HepG2 (cell line): ENCODE data around the gene FER1L5. TPM values are rescaled to one million over a fixed set of nuclear protein-coding genes. Genes with fewer than 3 reads are reported as not detected.

Experiments
- CEBPZ ChIP-seq: IDR thresholded peaks from 2 replicates; pipeline ENCODE4 v1.6.1; 2012; ENCODE audit warnings: low read length, improper control_type of control experiment
- FOSL2 ChIP-seq: sonication (generic); formaldehyde crosslinking; IDR thresholded peaks from 2 replicates; pipeline ENCODE4 v1.4.0; 2020; ENCODE audit warnings: missing genetic modification reagents
- HIC2 ChIP-seq: sonication (generic); formaldehyde crosslinking; IDR thresholded peaks from 2 replicates; pipeline ENCODE4 v1.9.0; 2022; ENCODE audit warnings: low read depth, missing genetic modification reagents
- IKZF5 ChIP-seq: IDR thresholded peaks from 2 replicates; pipeline ENCODE4 v1.6.1; 2018; ENCODE audit warnings: missing genetic modification reagents, mild to moderate bottlenecking, missing compliant biosample characterization
- KAT7 ChIP-seq: IDR thresholded peaks from 2 replicates; pipeline ENCODE4 v1.6.1; 2018; ENCODE audit warnings: borderline replicate concordance, missing compliant biosample characterization
- KLF12 ChIP-seq: sonication (generic); formaldehyde crosslinking; IDR thresholded peaks from 2 replicates; pipeline ENCODE4 v1.4.0; 2020; ENCODE audit warnings: missing genetic modification reagents, borderline replicate concordance
- MEF2D ChIP-seq: sonication (generic); formaldehyde crosslinking; IDR thresholded peaks from 2 replicates; pipeline ENCODE4 v1.5.1; 2020; ENCODE audit warnings: mild to moderate bottlenecking, missing genetic modification reagents
- NFE2L1 ChIP-seq: sonication (generic); formaldehyde crosslinking; IDR thresholded peaks from 2 replicates; pipeline ENCODE4 v1.4.0; 2020; ENCODE audit warnings: missing genetic modification reagents, mild to moderate bottlenecking, borderline replicate concordance
- PRPF4 ChIP-seq: fragments of 200-400 bp; formaldehyde crosslinking; IDR thresholded peaks from 2 replicates; pipeline ENCODE4 v1.6.1; 2016; ENCODE audit warnings: low read length, low read depth; ENCODE audit not compliant: poor library complexity, severe bottlenecking
- RORA ChIP-seq: sonication (generic); formaldehyde crosslinking; IDR thresholded peaks from 2 replicates; pipeline ENCODE4 v1.5.0; 2020; ENCODE audit warnings: mild to moderate bottlenecking, missing genetic modification reagents, moderate library complexity
- SETDB1 ChIP-seq: sonication (generic); formaldehyde crosslinking; IDR thresholded peaks from 2 replicates; pipeline ENCODE4 v1.5.1; 2020; ENCODE audit warnings: missing genetic modification reagents, mild to moderate bottlenecking, borderline replicate concordance
- SPEN ChIP-seq: sonication (generic); formaldehyde crosslinking; IDR thresholded peaks from 2 replicates; pipeline ENCODE4 v1.5.1; 2020; ENCODE audit warnings: low read depth, mild to moderate bottlenecking, missing genetic modification reagents
- THAP11 ChIP-seq: IDR thresholded peaks from 2 replicates; pipeline ENCODE4 v1.6.1; 2016; ENCODE audit warnings: missing biosample characterization, missing genetic modification reagents
- ZHX1 ChIP-seq: sonication (generic); formaldehyde crosslinking; IDR thresholded peaks from 2 replicates; pipeline ENCODE4 v1.8.1; 2022; ENCODE audit warnings: low read depth, mild to moderate bottlenecking, missing genetic modification reagents
- ZNF10 ChIP-seq: sonication (generic); formaldehyde crosslinking; IDR thresholded peaks from 2 replicates; pipeline ENCODE4 v1.4.0; 2020; ENCODE audit warnings: mild to moderate bottlenecking, low read depth, missing genetic modification reagents, borderline replicate concordance
- ZNF33A ChIP-seq: sonication (generic); formaldehyde crosslinking; IDR thresholded peaks from 2 replicates; pipeline ENCODE4 v1.5.1; 2020; ENCODE audit warnings: missing genetic modification reagents, mild to moderate bottlenecking, moderate library complexity, borderline replicate concordance
- ZNF350 ChIP-seq: sonication (generic); formaldehyde crosslinking; IDR thresholded peaks from 2 replicates; pipeline ENCODE4 v1.4.0; 2020; ENCODE audit warnings: mild to moderate bottlenecking, low read depth, missing genetic modification reagents, borderline replicate concordance
- ZNF607 ChIP-seq: sonication (generic); formaldehyde crosslinking; IDR thresholded peaks from 2 replicates; pipeline ENCODE4 v1.5.1; 2020; ENCODE audit warnings: missing genetic modification reagents, mild to moderate bottlenecking, borderline replicate concordance
- ZNF670 ChIP-seq: sonication (generic); formaldehyde crosslinking; IDR thresholded peaks from 2 replicates; pipeline ENCODE4 v1.8.0; 2022; ENCODE audit warnings: mild to moderate bottlenecking, missing genetic modification reagents, borderline replicate concordance
- polyA plus RNA-seq, 8 experiments: library from polyadenylated mRNA; depleted of rRNA in 3 of 8; stranded (reverse) in 7 of 8; unstranded in 1 of 8; fragments of >200 nt; fragmentation: Illumina TruSeq in 4 of 8; extraction: Trizol in 4 of 8; gene quantifications; 2 replicates each; pipeline versions ENCODE4 v1.2.1 to v1.2.3, GENCODE V29; 2011 to 2016; ENCODE audit warnings: low read depth in 4 of 8, missing spikeins in 1 of 8, mixed read lengths in 1 of 8; ENCODE audit not compliant: insufficient read depth in 1 of 8
- total RNA-seq, 5 experiments: library from RNA; depleted of rRNA; stranded (reverse); fragments of >200 nt; fragmentation: Illumina TruSeq; extraction: Trizol; gene quantifications; 2 replicates each; pipeline ENCODE4 v1.2.3, GENCODE V29; 2016; ENCODE audit warnings: low read depth in 1 of 5

The FER1L5 gene
- total and polyA plus RNA-seq, 2 of the 13 experiments (the other 11 are each of a cell fraction or from before 2014, with no cell fraction given) = 0.02 to 0.08 TPM

GRCh38 chr2:96638144-96639121 lies 4.1 kb upstream of the FER1L5 start, which contains the start of gene KANSL3 (continued):
- TF ChIP-seq HIC2 (no peak), SETDB1 (CRISPR knock-in tag) (no peak), RORA (CRISPR knock-in tag) (no peak), KAT7 (CRISPR knock-in tag) (peak; percentile 99), ZHX1 (0 out of 2 replicates have a peak, but pooled peaks have one; percentile 64), ZNF10 (CRISPR knock-in tag) (no peak), FOSL2 (CRISPR knock-in tag) (peak; percentile 81), SPEN (peak; percentile 97), THAP11 (CRISPR knock-in tag) (peak; percentile 94), ZNF607 (CRISPR knock-in tag) (peak; percentile 80; the same call in 1 of the 2 replicates), ZNF350 (peak; percentile 99), CEBPZ (no peak), IKZF5 (CRISPR knock-in tag) (peak; percentile 99), KLF12 (peak; percentile 88; the same call in 1 of the 2 replicates), ZNF33A (CRISPR knock-in tag) (peak; percentile 90), MEF2D (CRISPR knock-in tag) (peak; percentile 97), PRPF4 (peak; percentile 76), NFE2L1 (no peak), ZNF670 (CRISPR knock-in tag) (peak; percentile 99)
